GM13977 (cell line): ENCODE measurements around the gene EFS.
A peak's percentile ranks its signal among the peaks of the same experiment; 100 is the strongest.
"Not testable (repeated sequence)": the region's sequence is repeated elsewhere in the genome, so short reads cannot be mapped to it uniquely, and the experiment has no call there.

Source experiments
- DNase-seq: peaks from one replicate; pipeline ENCODE4 v3.0.0; 2012; ENCODE audit warnings: low spot score
- CTCF ChIP-seq: IDR thresholded peaks from 2 replicates; pipeline ENCODE4 v1.5.1; 2012; ENCODE audit warnings: mild to moderate bottlenecking, control low read depth; ENCODE audit not compliant: insufficient read depth; ENCODE audit errors: extremely low read depth, missing control alignments
- in situ Hi-C: fragments of 300-500 bp; cut with MboI; formaldehyde crosslinking; loops from one replicate; pipeline ENCODE4 v1.12.0; 2022; ENCODE audit warnings: low sequenced_read_pairs, low pct_unique_long_range_greater_than_20kb, mixed read lengths, inconsistent platforms; ENCODE audit not compliant: unreplicated experiment

The EFS gene

DNA sequence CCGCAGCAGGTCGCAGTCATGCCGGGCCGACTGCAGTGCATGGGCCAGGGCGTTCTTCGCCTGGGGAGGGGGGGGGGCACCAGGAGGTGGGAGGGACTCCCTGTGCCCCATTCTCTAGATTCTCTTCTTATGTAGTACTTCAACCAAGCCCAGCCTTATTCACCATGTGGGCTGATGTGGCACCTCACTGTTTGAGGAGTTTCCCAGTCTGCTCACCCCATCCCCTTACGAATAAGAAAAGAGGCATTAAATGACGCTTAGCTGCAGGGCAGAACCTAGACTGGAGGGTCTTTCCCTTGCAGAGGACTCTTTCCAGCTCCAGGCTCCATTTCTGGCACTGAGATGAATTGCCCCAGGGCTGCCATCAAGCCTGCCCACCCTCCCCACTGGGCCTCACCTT, 24.0 kb upstream of the EFS start:
- in situ Hi-C loops = no loop called here

DNA sequence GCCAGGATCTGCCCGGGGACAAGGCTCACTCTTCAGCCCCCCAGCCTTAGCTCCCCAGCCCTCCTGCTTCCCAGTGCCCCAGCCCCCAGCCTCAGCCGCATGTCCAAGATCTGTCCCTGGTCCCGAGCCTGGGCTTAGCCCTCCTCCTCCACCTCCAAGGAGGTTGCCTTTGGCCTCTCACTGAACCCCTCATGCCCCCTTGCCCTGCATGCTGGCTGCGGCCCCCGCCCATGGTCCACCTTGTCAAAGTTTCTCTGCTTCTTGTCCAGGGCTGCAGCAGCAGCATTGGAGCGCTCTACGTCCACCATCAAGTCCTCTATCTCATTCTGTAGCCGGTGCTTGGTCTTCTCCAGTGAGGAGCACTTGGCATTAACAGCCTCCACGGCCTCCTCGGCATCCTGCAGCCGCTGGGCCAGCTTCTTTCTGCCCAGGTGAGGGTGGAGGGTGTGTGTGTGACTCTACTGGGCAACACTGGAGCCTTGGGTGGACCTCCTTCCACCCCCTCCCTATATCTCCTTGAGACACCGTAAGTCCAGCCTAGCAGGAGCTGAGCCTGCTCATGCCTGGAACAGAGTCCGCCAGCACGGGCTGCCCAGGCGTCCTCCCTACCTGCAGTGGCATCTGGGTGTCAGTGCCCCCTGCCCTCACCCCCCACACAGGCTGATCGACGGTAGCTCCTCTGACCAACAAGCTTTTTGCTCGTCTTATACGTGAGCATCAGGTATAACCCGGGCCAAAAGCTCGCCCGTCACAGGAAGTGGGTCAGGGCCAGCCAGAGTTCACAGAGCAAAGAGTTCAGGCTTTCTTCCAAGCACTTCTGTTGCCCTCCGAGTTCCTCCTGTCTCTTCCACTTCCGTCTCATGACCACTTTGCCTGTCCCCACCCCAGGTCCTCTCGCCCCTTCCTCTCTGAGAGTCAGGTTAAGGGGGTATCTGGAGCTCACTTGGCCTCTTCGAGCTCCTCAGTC, 23.2 kb upstream of the EFS start:
- no peak for TF ChIP-seq CTCF
- in situ Hi-C loops = no loop called here
- no peak for DNase-seq

More for the DNA sequence above, 24.0 kb upstream of the EFS start:
- no peak for TF ChIP-seq CTCF
- DNase-seq = no peak

GRCh38 chr14:23386999-23387398, 22.0 kb upstream of the EFS start:
- in situ Hi-C loops = no loop called here
- no peak for TF ChIP-seq CTCF
- DNase-seq = no peak

- DNase-seq, in situ Hi-C loops: not testable (repeated sequence)
Measured at GRCh38 chr14:23386266-23386657, 21.3 kb upstream of the EFS start.

GRCh38 chr14:23385642-23386265, 20.8 kb upstream of the EFS start:
- in situ Hi-C loops = no loop called here
- TF ChIP-seq CTCF = peak; percentile 6
- DNase-seq = no peak

- TF ChIP-seq CTCF = no peak
- in situ Hi-C loops = no loop called here
Measured at GRCh38 chr14:23385244-23385641, 20.3 kb upstream of the EFS start.

GRCh38 chr14:23384364-23385080, 19.6 kb upstream of the EFS start:
- in situ Hi-C loops = no loop called here
- no peak for TF ChIP-seq CTCF
- DNase-seq = no peak

More at GRCh38 chr14:23385244-23385641, 20.3 kb upstream of the EFS start:
- no peak for DNase-seq
